Measurements from ENCODE around the gene TBPL2.

TBPL2 gene

DNA sequence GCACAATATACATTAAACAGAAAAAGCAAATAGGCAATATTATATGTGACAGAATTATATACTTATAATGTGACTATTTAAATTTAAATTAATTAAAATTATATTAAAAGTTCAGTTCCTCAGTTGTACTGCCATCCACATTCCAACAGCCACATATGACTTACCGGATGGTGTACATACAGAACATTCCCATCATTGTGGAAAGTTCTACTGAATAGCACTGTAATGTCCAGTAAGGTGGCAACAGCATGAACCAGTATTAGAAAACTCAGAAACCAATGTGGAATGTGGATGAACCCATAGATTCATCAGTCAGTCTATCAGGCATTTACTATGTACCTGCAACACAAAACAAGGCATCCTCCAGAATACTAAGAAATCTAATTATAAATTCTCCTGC, 41.2 kb downstream of the TBPL2 start:
- DNase-seq (ENCODE audit: low read depth): no peak
- no peak overlapping the region for H3K4me3 ChIP-seq (ENCODE audit: low read length)
- TF ChIP-seq, protein P1, sequence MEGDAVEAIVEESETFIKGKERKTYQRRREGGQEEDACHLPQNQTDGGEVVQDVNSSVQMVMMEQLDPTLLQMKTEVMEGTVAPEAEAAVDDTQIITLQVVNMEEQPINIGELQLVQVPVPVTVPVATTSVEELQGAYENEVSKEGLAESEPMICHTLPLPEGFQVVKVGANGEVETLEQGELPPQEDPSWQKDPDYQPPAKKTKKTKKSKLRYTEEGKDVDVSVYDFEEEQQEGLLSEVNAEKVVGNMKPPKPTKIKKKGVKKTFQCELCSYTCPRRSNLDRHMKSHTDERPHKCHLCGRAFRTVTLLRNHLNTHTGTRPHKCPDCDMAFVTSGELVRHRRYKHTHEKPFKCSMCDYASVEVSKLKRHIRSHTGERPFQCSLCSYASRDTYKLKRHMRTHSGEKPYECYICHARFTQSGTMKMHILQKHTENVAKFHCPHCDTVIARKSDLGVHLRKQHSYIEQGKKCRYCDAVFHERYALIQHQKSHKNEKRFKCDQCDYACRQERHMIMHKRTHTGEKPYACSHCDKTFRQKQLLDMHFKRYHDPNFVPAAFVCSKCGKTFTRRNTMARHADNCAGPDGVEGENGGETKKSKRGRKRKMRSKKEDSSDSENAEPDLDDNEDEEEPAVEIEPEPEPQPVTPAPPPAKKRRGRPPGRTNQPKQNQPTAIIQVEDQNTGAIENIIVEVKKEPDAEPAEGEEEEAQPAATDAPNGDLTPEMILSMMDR (IDR thresholded peaks at IDR 0.05; ENCODE audit: insufficient read depth, low read depth, low read length, missing control alignments): no peak

DNA sequence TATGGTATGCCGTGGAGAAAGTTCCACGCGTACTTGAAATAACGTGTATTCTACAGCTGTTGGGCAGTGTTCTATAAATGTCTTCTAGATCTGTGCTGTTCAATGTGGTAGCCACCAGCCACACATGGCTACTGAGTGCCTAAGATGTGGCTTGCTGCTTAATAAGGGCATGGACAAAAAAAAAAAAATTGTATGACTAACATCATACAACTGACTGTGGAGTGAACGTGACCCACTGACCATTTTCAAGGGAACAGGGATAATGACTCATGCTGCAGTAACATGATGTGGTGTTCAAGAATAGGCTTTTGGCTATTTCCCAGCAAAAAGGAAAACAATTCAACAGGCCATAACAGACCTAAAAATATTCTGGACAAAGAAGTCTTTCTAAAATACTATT, 41.7 kb downstream of the TBPL2 start:
- peak; percentile 87 for DNase-seq (ENCODE audit: low read depth)

DNA sequence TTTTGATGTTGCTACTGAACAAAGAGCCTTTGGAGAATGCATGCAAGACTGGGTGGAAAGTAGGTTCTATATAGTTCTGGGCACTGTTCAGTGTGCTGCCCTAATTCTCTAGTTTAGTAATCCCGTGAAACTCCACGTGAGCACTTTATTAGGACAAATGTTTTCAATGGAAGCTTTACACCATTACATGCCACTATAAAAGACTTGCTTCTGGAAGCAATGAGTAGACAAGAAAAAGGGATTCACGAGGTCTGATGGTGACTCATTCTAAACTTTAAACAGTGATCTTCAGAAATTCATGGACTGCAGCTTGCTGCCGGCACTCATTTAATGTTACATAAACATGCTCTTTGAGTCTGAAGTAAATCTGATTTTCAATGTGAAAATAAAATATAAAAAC, 51.1 kb downstream of the TBPL2 start:
- TF ChIP-seq, protein P1 (IDR thresholded peaks at IDR 0.05; ENCODE audit: insufficient read depth, low read depth, low read length, missing control alignments): no peak
- H3K4me3 ChIP-seq (ENCODE audit: low read length): no peak overlapping the region
- no peak for DNase-seq (ENCODE audit: low read depth)

More for the DNA sequence above, 41.7 kb downstream of the TBPL2 start:
- H3K4me3 ChIP-seq (ENCODE audit: low read length): no peak overlapping the region
- TF ChIP-seq, protein P1 (IDR thresholded peaks at IDR 0.05; ENCODE audit: insufficient read depth, low read depth, low read length, missing control alignments): no peak

DNA sequence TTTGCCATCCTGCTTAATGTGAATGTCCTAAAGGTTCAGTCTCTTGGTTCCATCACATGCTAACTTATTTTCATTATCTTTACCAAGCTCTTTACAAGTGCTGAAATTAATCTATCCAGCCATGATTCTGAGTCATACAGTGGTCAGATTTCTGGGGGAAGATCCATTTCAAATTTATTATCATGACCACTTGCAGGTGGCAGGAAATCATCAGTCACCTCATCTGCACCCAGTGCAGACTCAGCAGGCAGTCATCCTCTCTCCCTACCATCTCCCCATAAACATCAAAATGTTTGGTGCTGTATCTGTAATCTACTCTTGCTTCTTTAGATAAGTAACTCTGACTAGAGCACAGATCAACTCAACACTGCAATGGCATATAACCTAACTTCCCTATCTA, 52.3 kb downstream of the TBPL2 start:
- DNase-seq (ENCODE audit: low read depth): no peak
- no peak overlapping the region for H3K4me3 ChIP-seq (ENCODE audit: low read length)
- TF ChIP-seq, protein P1 (IDR thresholded peaks at IDR 0.05; ENCODE audit: insufficient read depth, low read depth, low read length, missing control alignments): no peak

DNA sequence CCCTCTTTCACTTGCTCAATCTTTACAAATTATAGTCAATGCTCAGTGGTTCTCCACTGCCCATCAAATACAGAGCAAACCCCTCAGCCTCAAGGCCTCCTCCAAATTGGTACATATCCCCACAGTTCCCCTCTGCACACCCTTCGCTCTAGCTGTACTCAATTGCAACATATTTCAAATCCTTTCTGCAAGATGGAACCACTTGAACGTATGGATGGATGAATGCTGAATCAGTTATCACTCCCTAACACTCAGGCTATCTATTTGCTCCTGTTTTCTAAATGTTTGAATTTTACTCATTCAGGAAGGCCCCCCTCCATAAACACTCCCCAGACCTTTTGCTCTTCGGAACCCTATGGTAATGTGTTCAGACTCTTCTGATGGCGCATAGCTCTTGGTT, 53.3 kb downstream of the TBPL2 start:
- no peak overlapping the region for H3K4me3 ChIP-seq (ENCODE audit: low read length)
- TF ChIP-seq, protein P1 (IDR thresholded peaks at IDR 0.05; ENCODE audit: insufficient read depth, low read depth, low read length, missing control alignments): no peak
- DNase-seq (ENCODE audit: low read depth): no peak

DNA sequence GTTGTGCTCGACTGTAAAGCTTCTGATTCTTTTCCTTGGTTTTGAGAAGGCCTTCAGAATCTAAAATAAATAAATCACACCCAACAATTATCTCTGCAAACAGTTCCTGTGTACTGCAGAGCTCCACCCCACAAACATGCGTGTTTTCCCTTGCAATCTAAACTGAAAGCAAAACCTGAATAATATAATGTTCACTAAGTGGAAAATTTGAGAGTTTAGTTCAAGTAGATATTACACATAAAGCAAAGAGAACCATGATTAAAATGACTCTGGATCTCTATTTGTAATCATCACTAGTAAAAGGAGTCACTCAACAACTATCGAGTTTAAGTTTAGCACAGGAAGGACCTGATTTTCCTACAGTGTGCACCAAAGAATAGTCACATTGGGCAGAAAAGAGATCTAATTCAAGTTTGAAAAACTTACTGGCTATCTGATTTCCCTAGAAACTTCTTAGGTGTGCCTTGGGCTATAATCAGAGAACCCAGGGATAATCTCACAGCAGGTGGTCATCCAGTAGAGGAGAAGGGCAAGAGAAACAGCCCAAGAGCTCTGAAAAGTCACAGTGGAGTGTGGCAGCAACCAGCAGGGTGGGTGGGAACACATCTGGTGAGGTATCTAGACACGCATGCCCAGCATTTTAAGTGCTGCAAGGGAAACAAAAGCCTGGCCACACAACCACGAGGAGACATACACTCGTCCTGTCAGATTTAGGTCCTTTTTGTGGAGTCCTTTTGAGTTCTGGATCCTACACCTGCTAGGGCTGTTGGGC, 54.2 kb downstream of the TBPL2 start:
- TF ChIP-seq, protein P1 (IDR thresholded peaks at IDR 0.05; ENCODE audit: insufficient read depth, low read depth, low read length, missing control alignments): no peak
- DNase-seq (ENCODE audit: low read depth): no peak
- no peak overlapping the region for H3K4me3 ChIP-seq (ENCODE audit: low read length)

DNA sequence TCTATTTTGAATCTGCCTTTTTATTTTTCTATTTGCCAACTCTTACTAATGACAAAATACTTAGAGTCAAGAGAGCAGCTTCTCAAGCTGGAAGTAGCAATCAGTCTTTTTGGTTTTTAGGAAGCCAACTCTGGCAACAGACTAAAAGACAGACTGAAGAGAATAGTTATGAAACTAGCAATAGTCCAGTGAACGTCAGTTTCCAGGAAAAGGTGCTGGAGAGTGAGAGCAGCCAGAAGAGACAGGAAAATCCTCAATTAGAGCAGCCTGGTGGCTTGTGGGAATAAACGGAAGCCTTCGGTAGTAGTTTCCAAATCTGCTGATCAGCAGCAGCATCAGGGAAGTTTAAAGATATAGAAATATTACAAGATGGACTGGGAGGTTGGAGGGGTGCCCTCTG, 55.9 kb downstream of the TBPL2 start:
- no peak overlapping the region for H3K4me3 ChIP-seq (ENCODE audit: low read length)
- DNase-seq (ENCODE audit: low read depth): no peak

More for the DNA sequence above, 55.9 kb downstream of the TBPL2 start:
- TF ChIP-seq, protein P1 (IDR thresholded peaks at IDR 0.05; ENCODE audit: insufficient read depth, low read depth, low read length, missing control alignments): no peak

All from epithelial cell of esophagus (primary cell).